Panc1 (cell line): ENCODE measurements around the gene TRAF4.

Experiments
- CTCF ChIP-seq: fragments of 450-650 bp; IDR thresholded peaks from 2 replicates; pipeline ENCODE4 v1.5.1; 2017; ENCODE audit warnings: mild to moderate bottlenecking
- POLR2AphosphoS5 ChIP-seq: IDR thresholded peaks from 2 replicates; pipeline ENCODE4 v1.6.1; 2012; ENCODE audit warnings: mild to moderate bottlenecking, low read depth, low read length, moderate library complexity
- REST ChIP-seq, 2 experiments: IDR thresholded peaks; 2 replicates each; pipeline ENCODE4 v1.6.1; 2011 to 2012; ENCODE audit warnings: low read depth in 2 of 2, control low read depth in 1 of 2, low read length in 1 of 2, mild to moderate bottlenecking in 1 of 2, moderate library complexity in 1 of 2; ENCODE audit not compliant: insufficient read depth in 1 of 2
- TCF7L2 ChIP-seq: IDR thresholded peaks from 2 replicates; pipeline ENCODE4 v1.6.1; 2011; ENCODE audit warnings: mild to moderate bottlenecking, low read depth, low read length, inconsistent platforms

- no peak for TF ChIP-seq REST (IDR thresholded peaks at IDR 0.05; ENCODE audit: insufficient read depth in 1 of 2, low read depth in 2 of 2, low read length in 1 of 2)
- no peak for TF ChIP-seq CTCF
- TF ChIP-seq POLR2AphosphoS5 = no peak
- no peak for TF ChIP-seq TCF7L2
These were observed 31.6 kb upstream of the TRAF4 start for GRCh38 chr17:28712032-28712704.
